Stimulated activated CD8-positive, alpha-beta memory T cell treated with anti-CD3 and anti-CD28 coated beads, Interleukin-4, amount 100 ng/mL, for 48 hours (primary cell): ENCODE data around the gene ZNF28.
"Not testable (repeated sequence)": the region's sequence is repeated elsewhere in the genome, so short reads cannot be mapped to it uniquely, and the experiment has no call there.

Experiments used
- DNase-seq: peaks from one replicate; pipeline ENCODE4 v3.0.0-alpha.2; 2020

ZNF28 gene

GRCh38 chr19:52756447-52756846, 65.0 kb downstream of the ZNF28 start:
- not testable (repeated sequence) for DNase-seq

GRCh38 chr19:52749780-52750179, 71.7 kb downstream of the ZNF28 start:
- no peak for DNase-seq

GRCh38 chr19:52748336-52748950, 73.0 kb downstream of the ZNF28 start:
- DNase-seq, result no peak
